Measurements from ENCODE around the gene SLC19A1.

SLC19A1 gene

GRCh38 chr21:45507888-45508508 lies 34.2 kb downstream of the SLC19A1 start:
- no peak for DNase-seq (ENCODE audit: low read depth in 1 of 2, low spot score in 1 of 2)
- TF ChIP-seq, protein P1, sequence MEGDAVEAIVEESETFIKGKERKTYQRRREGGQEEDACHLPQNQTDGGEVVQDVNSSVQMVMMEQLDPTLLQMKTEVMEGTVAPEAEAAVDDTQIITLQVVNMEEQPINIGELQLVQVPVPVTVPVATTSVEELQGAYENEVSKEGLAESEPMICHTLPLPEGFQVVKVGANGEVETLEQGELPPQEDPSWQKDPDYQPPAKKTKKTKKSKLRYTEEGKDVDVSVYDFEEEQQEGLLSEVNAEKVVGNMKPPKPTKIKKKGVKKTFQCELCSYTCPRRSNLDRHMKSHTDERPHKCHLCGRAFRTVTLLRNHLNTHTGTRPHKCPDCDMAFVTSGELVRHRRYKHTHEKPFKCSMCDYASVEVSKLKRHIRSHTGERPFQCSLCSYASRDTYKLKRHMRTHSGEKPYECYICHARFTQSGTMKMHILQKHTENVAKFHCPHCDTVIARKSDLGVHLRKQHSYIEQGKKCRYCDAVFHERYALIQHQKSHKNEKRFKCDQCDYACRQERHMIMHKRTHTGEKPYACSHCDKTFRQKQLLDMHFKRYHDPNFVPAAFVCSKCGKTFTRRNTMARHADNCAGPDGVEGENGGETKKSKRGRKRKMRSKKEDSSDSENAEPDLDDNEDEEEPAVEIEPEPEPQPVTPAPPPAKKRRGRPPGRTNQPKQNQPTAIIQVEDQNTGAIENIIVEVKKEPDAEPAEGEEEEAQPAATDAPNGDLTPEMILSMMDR (IDR thresholded peaks at IDR 0.05; ENCODE audit: insufficient read depth, low read length) = no peak
- no peak for TF ChIP-seq GABPA (IDR thresholded peaks at IDR 0.05; ENCODE audit: low read depth)
- no peak; the same call in 1 of the 2 replicates for TF ChIP-seq POLR2AphosphoS5 (IDR thresholded peaks at IDR 0.05; ENCODE audit: low read depth)
- TF ChIP-seq SPI1 (IDR thresholded peaks at IDR 0.05; ENCODE audit: borderline replicate concordance, low read depth) = no peak
- TF ChIP-seq REST (IDR thresholded peaks at IDR 0.05; ENCODE audit: insufficient replicate concordance, low read depth) = no peak
- peaks cover 13% of the 10 kb centered on the region for H3K27me3 ChIP-seq (ENCODE audit: insufficient read depth, poor library complexity, severe bottlenecking)
- no peak overlapping the region for H3K4me3 ChIP-seq (replicated peaks; ENCODE audit: insufficient read depth, low read length)
- no peak overlapping the region for H3K27ac ChIP-seq (replicated peaks)

- Histone ChIP-seq H3K27ac (replicated peaks) (no peak overlapping the region), H3K4me3 (replicated peaks; ENCODE audit: insufficient read depth, low read length) (no peak overlapping the region), H3K27me3 (ENCODE audit: insufficient read depth, poor library complexity, severe bottlenecking) (peaks cover 13% of the 10 kb centered on the region)
- TF ChIP-seq REST (IDR thresholded peaks at IDR 0.05; ENCODE audit: insufficient replicate concordance, low read depth) = no peak
- no peak for TF ChIP-seq SPI1 (IDR thresholded peaks at IDR 0.05; ENCODE audit: borderline replicate concordance, low read depth)
- TF ChIP-seq POLR2AphosphoS5 (IDR thresholded peaks at IDR 0.05; ENCODE audit: low read depth) = peak; percentile 39; the same call in 1 of the 2 replicates
- no peak for TF ChIP-seq GABPA (IDR thresholded peaks at IDR 0.05; ENCODE audit: low read depth)
- DNase-seq (ENCODE audit: low read depth in 1 of 2, low spot score in 1 of 2) = no peak
Measured at GRCh38 chr21:45507523-45507875, 34.7 kb downstream of the SLC19A1 start.

DNA sequence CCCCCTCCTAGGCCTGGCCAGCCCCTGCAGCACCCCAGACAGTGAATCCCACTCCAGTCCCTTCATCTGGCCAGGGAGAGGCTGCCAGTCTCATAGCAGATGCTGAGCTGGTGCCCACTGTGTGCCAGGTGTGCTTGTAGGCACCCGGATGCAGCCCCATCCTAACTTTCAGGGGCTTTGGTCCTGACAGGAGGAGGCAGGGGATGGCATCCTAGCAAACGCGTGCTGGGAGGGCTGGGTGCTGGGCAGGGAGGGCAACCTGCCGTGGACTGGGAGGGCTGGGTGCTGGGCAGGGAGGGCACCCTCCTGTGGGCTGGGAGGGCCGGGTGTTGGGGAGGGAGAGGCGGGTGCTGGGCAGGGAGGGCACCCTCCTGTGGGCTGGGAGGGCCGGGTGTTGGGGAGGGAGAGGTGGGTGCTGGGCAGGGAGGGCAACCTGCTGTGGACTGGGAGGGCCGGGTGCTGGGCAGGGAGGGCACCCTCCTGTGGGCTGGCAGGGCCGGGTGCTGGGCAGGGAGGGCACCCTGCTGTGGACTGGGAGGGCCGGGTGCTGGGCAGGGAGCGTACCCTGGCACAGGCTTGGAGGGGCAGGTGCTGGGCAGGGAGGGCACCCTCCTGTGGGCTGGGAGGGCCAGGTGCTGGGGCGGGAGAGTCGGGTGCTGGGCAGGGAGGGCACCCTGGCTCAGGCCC lies 35.3 kb downstream of the SLC19A1 start:
- no peak for TF ChIP-seq GABPA (IDR thresholded peaks at IDR 0.05; ENCODE audit: low read depth)
- no peak for TF ChIP-seq SPI1 (IDR thresholded peaks at IDR 0.05; ENCODE audit: borderline replicate concordance, low read depth)
- no peak for TF ChIP-seq POLR2AphosphoS5 (IDR thresholded peaks at IDR 0.05; ENCODE audit: low read depth)
- no peak for TF ChIP-seq REST (IDR thresholded peaks at IDR 0.05; ENCODE audit: insufficient replicate concordance, low read depth)
- TF ChIP-seq, protein P1 (IDR thresholded peaks at IDR 0.05; ENCODE audit: insufficient read depth, low read length) = no peak
- Histone ChIP-seq H3K27me3 (ENCODE audit: insufficient read depth, poor library complexity, severe bottlenecking) (peaks cover 13% of the 10 kb centered on the region), H3K4me3 (replicated peaks; ENCODE audit: insufficient read depth, low read length) (no peak overlapping the region), H3K27ac (replicated peaks) (no peak overlapping the region)
- DNase-seq (ENCODE audit: low read depth in 1 of 2, low spot score in 1 of 2) = no peak

Measured in HL-60 (cell line).